Ectodermal cell (in vitro differentiated cells): ENCODE data around the gene TOMT.
"Not testable (repeated sequence)": the region's sequence is repeated elsewhere in the genome, so short reads cannot be mapped to it uniquely, and the experiment has no call there.

Source experiments
- H3K27ac ChIP-seq: 2 replicates; pipeline ENCODE4 v1.7.0; 2013; ENCODE audit warnings: mild to moderate bottlenecking, low read depth, low read length; ENCODE audit not compliant: insufficient read depth, poor library complexity, severe bottlenecking
- H3K27me3 ChIP-seq: 2 replicates; pipeline ENCODE4 v1.7.0; 2013; ENCODE audit warnings: mild to moderate bottlenecking, low read length; ENCODE audit not compliant: insufficient read depth, control insufficient read depth, poor library complexity, severe bottlenecking
- H3K36me3 ChIP-seq: one replicate; pipeline ENCODE4 v1.7.0; 2013; ENCODE audit warnings: low read length; ENCODE audit not compliant: control insufficient read depth, insufficient read depth
- H3K4me1 ChIP-seq: one replicate; pipeline ENCODE4 v1.7.0; 2013; ENCODE audit warnings: low read length; ENCODE audit not compliant: control insufficient read depth, insufficient read depth
- H3K4me3 ChIP-seq: 2 replicates; pipeline ENCODE4 v1.7.0; 2013; ENCODE audit warnings: low read depth, low read length, control low read depth; ENCODE audit not compliant: insufficient read depth
- H3K9me3 ChIP-seq: 2 replicates; pipeline ENCODE4 v1.7.0; 2013; ENCODE audit warnings: mild to moderate bottlenecking, low read length, moderate library complexity; ENCODE audit not compliant: control insufficient read depth
- WGBS, 2 experiments: methylation state at CpG; one replicate each; pipeline ENCODE4 v1.1.7; 2013; ENCODE audit warnings: missing lambda C conversion rate in 2 of 2; 5-methylcytosine and 5-hydroxymethylcytosine counted together

TOMT gene

GRCh38 chr11:72140661-72141060, 34.9 kb downstream of the TOMT start:
- H3K27me3 ChIP-seq, result no peaks in the 10 kb centered on the region
- no peaks in the 10 kb centered on the region for H3K36me3 ChIP-seq
- no peak overlapping the region for H3K4me3 ChIP-seq
- H3K27ac ChIP-seq, result no peak overlapping the region
- H3K9me3 ChIP-seq, result no peaks in the 10 kb centered on the region
- H3K4me1 ChIP-seq, result no peaks in the 10 kb centered on the region
- WGBS, 2 experiments, result 93 to 94% methylated on average over 2 of the region's 2 CpGs

- no peaks in the 10 kb centered on the region for H3K36me3 ChIP-seq
- no peak overlapping the region for H3K4me3 ChIP-seq
- H3K27me3 ChIP-seq, result no peaks in the 10 kb centered on the region
- no peak overlapping the region for H3K27ac ChIP-seq
- WGBS, 2 experiments, result 54 to 73% methylated on average over 2 to 3 of the region's 3 CpGs
- H3K4me1 ChIP-seq, result no peaks in the 10 kb centered on the region
- H3K9me3 ChIP-seq, result no peaks in the 10 kb centered on the region
These were observed 35.3 kb downstream of the TOMT start for GRCh38 chr11:72141066-72141465.

DNA sequence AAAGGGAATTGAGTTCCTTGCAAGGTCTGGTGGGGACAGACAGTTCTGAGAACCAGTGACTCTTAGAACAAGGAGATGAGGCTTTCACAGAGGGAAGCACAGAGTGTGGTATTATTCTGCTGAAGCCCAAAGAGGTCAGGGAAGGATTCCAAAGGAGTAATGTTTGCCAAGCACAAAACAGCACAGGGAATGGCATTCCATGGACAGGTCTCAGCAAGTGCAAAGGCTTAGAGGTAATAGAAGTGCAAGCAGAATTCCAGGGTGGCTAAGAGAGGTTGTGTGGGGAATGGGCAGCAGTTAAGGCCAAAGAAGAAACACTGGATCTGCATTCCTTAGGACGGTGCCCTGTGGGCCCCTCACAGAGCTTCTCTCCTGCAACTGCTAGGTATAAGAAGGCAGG, 36.4 kb downstream of the TOMT start:
- not testable (repeated sequence) for H3K27me3 ChIP-seq, H3K4me1 ChIP-seq, H3K36me3 ChIP-seq, H3K9me3 ChIP-seq, H3K4me3 ChIP-seq, H3K27ac ChIP-seq
- 70% methylated on average over 1 of the region's 1 CpG for WGBS, 2 experiments

DNA sequence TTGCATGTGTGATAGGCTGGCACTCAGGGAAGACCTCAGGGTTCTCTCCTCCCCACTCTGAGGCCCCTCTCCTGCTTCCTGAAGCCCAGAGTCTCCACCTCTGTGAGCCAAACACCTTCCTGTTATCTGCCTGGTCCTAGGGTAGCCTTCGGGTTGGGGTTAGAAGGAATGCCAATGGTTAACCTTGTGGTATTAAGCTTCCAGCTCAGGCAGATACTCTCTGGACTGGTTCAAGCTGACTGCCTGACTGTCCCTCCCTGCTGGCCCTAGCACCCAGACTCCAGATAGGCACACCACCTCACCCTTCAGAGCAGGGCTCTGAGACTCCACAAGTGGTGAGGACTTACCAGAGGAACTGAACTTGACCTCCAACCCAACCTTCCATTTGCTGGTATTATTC, 36.8 kb downstream of the TOMT start:
- H3K36me3 ChIP-seq, H3K4me1 ChIP-seq, H3K9me3 ChIP-seq, H3K27ac ChIP-seq, H3K27me3 ChIP-seq, H3K4me3 ChIP-seq: not testable (repeated sequence)
- no CpG with 5 or more reads among the region's 1 CpG for WGBS, 2 experiments

DNA sequence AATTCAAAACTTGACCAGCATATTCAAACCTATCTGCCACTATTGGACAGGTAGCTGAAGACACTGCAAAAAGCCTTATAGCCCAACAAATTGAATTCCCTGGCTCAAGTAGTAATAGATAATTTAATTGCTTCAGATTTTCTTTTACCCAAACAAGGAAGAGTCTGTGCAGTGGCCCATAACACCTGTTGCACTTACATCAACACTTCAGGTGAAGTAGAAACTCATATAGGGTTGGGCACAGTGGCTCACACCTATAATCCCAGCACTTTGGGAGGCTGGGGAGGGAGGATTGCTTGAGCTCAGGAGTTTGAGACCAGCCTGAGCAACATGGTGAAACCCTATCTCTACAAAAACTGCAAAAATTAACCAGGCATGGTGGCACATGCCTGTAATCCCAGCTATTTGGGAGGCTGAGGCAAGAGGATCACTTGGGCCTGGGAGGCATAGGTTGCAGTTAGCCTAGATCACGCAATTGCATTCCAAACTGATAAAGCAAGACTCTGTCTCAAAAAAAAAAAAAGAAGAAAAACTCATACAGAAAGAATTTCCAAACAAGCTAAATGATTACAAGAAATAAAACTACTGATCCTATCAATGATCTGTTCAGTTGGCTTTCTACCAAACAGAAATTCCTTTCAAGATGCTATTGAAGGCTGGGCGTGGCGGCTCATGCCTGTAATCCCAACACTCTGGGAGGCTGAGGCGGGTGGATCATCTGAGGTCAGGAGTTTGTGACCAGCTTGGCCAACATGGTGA, 39.3 kb downstream of the TOMT start:
- Histone ChIP-seq H3K36me3 (no peaks in the 10 kb centered on the region), H3K4me3 (no peak overlapping the region), H3K27me3 (no peaks in the 10 kb centered on the region), H3K27ac (no peak overlapping the region), H3K4me1 (no peaks in the 10 kb centered on the region), H3K9me3 (no peaks in the 10 kb centered on the region)
- 90 to 92% methylated on average over 4 of the region's 4 CpGs for WGBS, 2 experiments

DNA sequence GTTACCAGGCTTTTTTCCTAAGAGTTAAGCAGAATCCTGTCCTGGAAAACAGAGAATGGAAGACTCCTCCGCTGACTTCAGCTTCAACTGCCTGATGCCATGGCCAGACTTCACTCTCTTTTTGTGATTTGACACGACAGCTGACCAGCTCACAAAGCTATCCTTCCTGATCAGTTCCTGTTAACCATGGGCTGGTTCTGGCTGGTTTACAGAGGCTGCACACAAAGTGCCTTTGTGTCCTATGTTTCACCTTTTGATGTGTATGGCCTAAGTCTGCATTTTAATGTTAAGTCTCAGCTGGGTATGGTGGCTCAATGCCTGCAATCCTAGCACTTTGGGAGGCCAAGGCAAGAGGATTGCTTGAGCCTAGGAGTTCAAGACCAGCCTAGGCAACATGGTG, 40.9 kb downstream of the TOMT start:
- no peak overlapping the region for H3K27ac ChIP-seq
- H3K9me3 ChIP-seq, result no peaks in the 10 kb centered on the region
- H3K4me1 ChIP-seq, result no peaks in the 10 kb centered on the region
- H3K36me3 ChIP-seq, result no peaks in the 10 kb centered on the region
- 40 to 43% methylated on average over 2 of the region's 2 CpGs for WGBS, 2 experiments
- H3K27me3 ChIP-seq, result no peaks in the 10 kb centered on the region
- H3K4me3 ChIP-seq, result no peak overlapping the region

DNA sequence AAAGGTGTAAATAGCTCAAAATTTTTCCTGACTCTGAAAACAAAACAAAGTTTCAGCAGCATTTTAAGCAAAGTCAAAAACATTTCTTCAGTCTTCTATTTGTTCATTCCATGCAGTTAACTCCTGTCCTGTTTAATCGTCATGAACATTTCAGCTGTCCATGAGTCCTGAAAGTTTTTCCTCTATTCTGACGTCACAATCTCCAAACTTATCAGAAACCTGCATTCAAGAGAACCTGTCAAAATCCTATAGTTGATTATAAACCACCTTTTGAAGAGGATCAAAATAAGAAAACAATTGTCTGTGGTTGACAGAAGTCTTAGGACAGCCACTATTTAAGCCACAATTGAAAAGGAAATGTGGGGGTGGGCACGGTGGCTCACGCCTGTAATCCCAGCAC, 45.2 kb downstream of the TOMT start:
- H3K4me3 ChIP-seq, result no peak overlapping the region
- H3K27me3 ChIP-seq, result no peaks in the 10 kb centered on the region
- no peaks in the 10 kb centered on the region for H3K36me3 ChIP-seq
- H3K4me1 ChIP-seq, result no peaks in the 10 kb centered on the region
- WGBS, 2 experiments, result 91% methylated on average over 4 of the region's 4 CpGs
- H3K27ac ChIP-seq, result no peak overlapping the region
- H3K9me3 ChIP-seq, result no peaks in the 10 kb centered on the region

GRCh38 chr11:72153874-72154273, 48.1 kb downstream of the TOMT start:
- H3K4me3 ChIP-seq, H3K4me1 ChIP-seq, H3K9me3 ChIP-seq, H3K36me3 ChIP-seq, H3K27me3 ChIP-seq, H3K27ac ChIP-seq: not testable (repeated sequence)
- 91 to 97% methylated on average over 6 of the region's 6 CpGs for WGBS, 2 experiments

DNA sequence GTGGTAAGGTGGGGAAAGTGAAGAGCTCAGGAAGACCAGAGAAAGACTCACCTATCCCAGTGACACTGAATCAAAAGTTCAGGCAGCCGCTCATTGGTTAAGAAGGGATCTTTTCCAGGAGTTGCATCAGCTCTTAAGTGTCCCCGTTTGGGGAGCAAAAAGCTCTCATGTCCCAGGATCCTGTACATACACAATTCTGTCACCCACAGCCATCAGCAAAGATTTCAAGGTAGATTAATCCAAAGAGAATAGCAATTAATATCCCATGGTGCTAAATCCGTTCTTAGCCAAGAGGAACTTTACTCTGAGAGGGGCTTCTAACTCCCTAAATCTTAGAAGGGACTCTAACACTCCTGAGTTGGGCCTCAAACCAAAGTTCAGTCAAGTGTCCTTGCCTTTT, 49.1 kb downstream of the TOMT start:
- 89 to 92% methylated on average over 3 of the region's 3 CpGs for WGBS, 2 experiments
- no peaks in the 10 kb centered on the region for H3K27me3 ChIP-seq
- no peak overlapping the region for H3K4me3 ChIP-seq
- H3K36me3 ChIP-seq, result no peaks in the 10 kb centered on the region
- no peak overlapping the region for H3K27ac ChIP-seq
- H3K9me3 ChIP-seq, result no peaks in the 10 kb centered on the region
- no peaks in the 10 kb centered on the region for H3K4me1 ChIP-seq

DNA sequence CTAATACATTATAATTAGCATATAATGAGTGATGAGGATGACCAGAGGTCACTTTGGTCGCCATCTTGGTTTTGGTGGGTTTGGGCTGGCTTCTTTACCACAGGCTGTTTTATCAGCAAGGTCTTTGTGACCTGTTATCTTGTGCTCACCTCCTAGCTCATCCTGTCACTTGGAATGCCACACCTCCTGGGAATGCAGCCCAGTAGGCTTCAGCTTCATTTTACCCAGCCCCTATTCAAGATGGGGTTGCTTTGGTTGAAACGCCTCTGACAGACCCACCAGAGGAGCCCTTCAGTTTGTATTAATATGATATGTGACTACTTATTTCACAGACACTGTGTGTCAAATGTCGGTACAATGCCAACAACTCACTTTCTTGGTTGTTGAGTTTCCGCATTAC, 50.0 kb downstream of the TOMT start:
- Histone ChIP-seq H3K27me3 (no peaks in the 10 kb centered on the region), H3K4me1 (no peaks in the 10 kb centered on the region), H3K9me3 (no peaks in the 10 kb centered on the region), H3K4me3 (no peak overlapping the region), H3K27ac (no peak overlapping the region), H3K36me3 (no peaks in the 10 kb centered on the region)
- WGBS, 2 experiments, result 93 to 95% methylated on average over 4 of the region's 4 CpGs

DNA sequence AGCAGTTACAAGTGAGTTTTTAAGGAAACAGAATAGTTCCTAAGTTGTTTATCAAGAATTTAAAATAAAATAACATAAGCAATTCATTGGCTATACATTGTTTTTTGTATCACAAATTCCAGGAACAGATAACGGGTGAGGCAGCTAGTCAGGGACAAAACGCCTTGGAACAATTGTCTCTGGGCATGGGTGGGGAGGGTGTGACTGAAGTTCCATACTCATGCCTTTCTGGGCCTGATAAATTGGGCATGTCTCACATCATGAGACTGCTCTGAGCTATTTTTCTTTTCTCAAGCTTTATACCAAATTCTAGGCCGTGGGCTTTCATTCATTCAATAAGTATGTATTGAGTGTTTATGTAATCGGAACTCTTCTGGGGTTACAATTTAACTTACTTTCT, 51.4 kb downstream of the TOMT start:
- no peaks in the 10 kb centered on the region for H3K27me3 ChIP-seq
- WGBS, 2 experiments, result 84 to 95% methylated on average over 3 to 4 of the region's 4 CpGs
- no peak overlapping the region for H3K27ac ChIP-seq
- no peaks in the 10 kb centered on the region for H3K4me1 ChIP-seq
- H3K9me3 ChIP-seq, result no peaks in the 10 kb centered on the region
- H3K4me3 ChIP-seq, result no peak overlapping the region
- H3K36me3 ChIP-seq, result no peaks in the 10 kb centered on the region
